Upper lobe of left lung (tissue), 6 donors: ENCODE data around the gene XRN2. TPM values are rescaled to one million over a fixed set of nuclear protein-coding genes. Genes with fewer than 3 reads are reported as not detected.

Experiments
- ATAC-seq, 2 donors: fragments of 200-7000 bp; cut with Tn5 transposase; one replicate each; pipeline ENCODE4 v1.9.1; 2022; ENCODE audit warnings: mild to moderate bottlenecking in 2 of 2, moderate library complexity in 2 of 2; ENCODE audit not compliant: low FRiP score in 2 of 2
- DNase-seq, 2 donors: peaks; one replicate each; pipeline ENCODE4 v3.0.0-alpha.2; 2019 to 2020
- H3K27ac ChIP-seq, 4 donors: fragments of 200-600 bp; sonication (generic); one replicate each; pipeline ENCODE4 v1.5.1; 2016 to 2019
- H3K27me3 ChIP-seq, 4 donors: fragments of 200-600 bp; sonication (generic); one replicate each; pipeline ENCODE4 v1.5.1; 2017 to 2019
- H3K36me3 ChIP-seq, 4 donors: fragments of 200-600 bp; sonication (generic); one replicate each; pipeline ENCODE4 v1.5.1; 2016 to 2019
- H3K4me1 ChIP-seq, 4 donors: fragments of 200-600 bp; sonication (generic); one replicate each; pipeline ENCODE4 v1.5.1; 2018 to 2019
- H3K4me3 ChIP-seq, 4 donors: fragments of 200-600 bp; sonication (generic); one replicate each; pipeline ENCODE4 v1.5.1; 2017 to 2019; ENCODE audit warnings: mild to moderate bottlenecking in 2 of 4, moderate library complexity in 1 of 4
- H3K9me3 ChIP-seq, 4 donors: fragments of 200-600 bp; sonication (generic); one replicate each; pipeline ENCODE4 v1.5.1; 2018 to 2019
- CTCF ChIP-seq, 6 experiments: fragments of 450-650 bp in 4 of 6; fragments of 200-600 bp in 2 of 6; sonication (generic) in 2 of 6; IDR thresholded peaks; one replicate each; pipeline ENCODE4 v1.5.1; 2016 to 2019; ENCODE audit warnings: antibody characterized with exemption in 6 of 6
- EP300 ChIP-seq, 4 donors: sonication (generic); formaldehyde crosslinking; IDR thresholded peaks; one replicate each; pipeline ENCODE4 v1.5.1; 2017; ENCODE audit warnings: antibody characterized with exemption in 4 of 4, control low read depth in 2 of 4
- POLR2A ChIP-seq, 4 donors: fragments of 450-650 bp; IDR thresholded peaks; one replicate each; pipeline ENCODE4 v1.5.1; 2016 to 2017; ENCODE audit warnings: antibody characterized with exemption in 4 of 4, mild to moderate bottlenecking in 2 of 4
- POLR2AphosphoS5 ChIP-seq, 2 donors: sonication (generic); formaldehyde crosslinking; IDR thresholded peaks; one replicate each; pipeline ENCODE4 v1.5.1; 2017; ENCODE audit warnings: antibody characterized with exemption in 2 of 2
- WGBS, 2 donors: methylation state at CpG; one replicate each; pipeline ENCODE4 v1.1.5; 2017 to 2018; 5-methylcytosine and 5-hydroxymethylcytosine counted together
- total RNA-seq, 6 donors: library from RNA; depleted of rRNA in 4 of 6; stranded (reverse); fragments of >200 nt in 4 of 6; gene quantifications; one replicate each; pipeline versions ENCODE4 v1.1.0 to v1.2.1, GENCODE V29; 2016 to 2021
- donor health status: DM: no; HTN: no; CAD: no; lungs with moderate emphysema.
- donor health status: DM: no; HTN: yes; CAD: no; lungs with severe emphysema.

Gene XRN2
- total RNA-seq, 6 donors from 2014 or later, result 38.3 to 70.5 (median 55.0) TPM

GRCh38 chr20:21308340-21308739 lies 5.2 kb downstream of the XRN2 start:
- Histone ChIP-seq H3K9me3 (no peaks in the 10 kb centered on the region), H3K4me1 (peaks cover 51 to 55% (median 52%) of the 10 kb centered on the region in 4 donors), H3K27me3 (no peaks in the 10 kb centered on the region), H3K36me3 (peaks cover 0 to 5% (median 0%) of the 10 kb centered on the region in 4 donors), H3K27ac (peak overlapping the region in 1 of 4 donors; percentile 11), H3K4me3 (no peak overlapping the region)
- no peak for ATAC-seq
- no peak for DNase-seq
- TF ChIP-seq CTCF (IDR thresholded peaks at IDR 0.05), result no peak
- no peak for TF ChIP-seq EP300 (IDR thresholded peaks at IDR 0.05)
- TF ChIP-seq POLR2A (IDR thresholded peaks at IDR 0.05), result no peak
- WGBS, 2 donors, result 91 to 95% methylated on average over 2 of the region's 2 CpGs

- H3K27me3 ChIP-seq, result no peaks in the 10 kb centered on the region
- peaks cover 0 to 5% (median 0%) of the 10 kb centered on the region in 4 donors for H3K36me3 ChIP-seq
- no peak for ATAC-seq
- H3K9me3 ChIP-seq, result no peaks in the 10 kb centered on the region
- H3K4me1 ChIP-seq, result peaks cover 50 to 60% (median 55%) of the 10 kb centered on the region in 4 donors
- H3K27ac ChIP-seq, result peak overlapping the region in 2 of 4 donors; percentile 45 to 72
- no peak overlapping the region for H3K4me3 ChIP-seq
- no peak for TF ChIP-seq CTCF (IDR thresholded peaks at IDR 0.05)
- TF ChIP-seq POLR2A (IDR thresholded peaks at IDR 0.05), result no peak
- TF ChIP-seq EP300 (IDR thresholded peaks at IDR 0.05), result no peak
- TF ChIP-seq POLR2AphosphoS5 (IDR thresholded peaks at IDR 0.05), result no peak
- DNase-seq, result no peak
- WGBS, 2 donors, result 36 to 38% methylated on average over 2 of the region's 2 CpGs
Observed at GRCh38 chr20:21309678-21310467, 6.7 kb downstream of the XRN2 start.

GRCh38 chr20:21312813-21313474 lies 9.8 kb downstream of the XRN2 start:
- peaks cover 55 to 62% (median 58%) of the 10 kb centered on the region in 4 donors for H3K4me1 ChIP-seq
- H3K27ac ChIP-seq, result no peak overlapping the region
- H3K36me3 ChIP-seq, result peaks cover 0 to 5% (median 0%) of the 10 kb centered on the region in 4 donors
- H3K27me3 ChIP-seq, result no peaks in the 10 kb centered on the region
- ATAC-seq (peak; percentile 42 to 76), DNase-seq (peak in 1 of 2 donors; percentile 67)
- peak in 1 of 2 donors; percentile 20 for TF ChIP-seq POLR2AphosphoS5 (IDR thresholded peaks at IDR 0.05)
- TF ChIP-seq POLR2A (IDR thresholded peaks at IDR 0.05), result no peak
- TF ChIP-seq EP300 (IDR thresholded peaks at IDR 0.05), result peak in 1 of 4 donors; percentile 61
- TF ChIP-seq CTCF (IDR thresholded peaks at IDR 0.05), result no peak
- no peaks in the 10 kb centered on the region for H3K9me3 ChIP-seq
- H3K4me3 ChIP-seq, result no peak overlapping the region
- WGBS, 2 donors, result 65 to 72% methylated on average over 10 of the region's 10 CpGs

GRCh38 chr20:21315138-21315537 lies 12.0 kb downstream of the XRN2 start:
- DNase-seq, result no peak
- Histone ChIP-seq H3K4me1 (peaks cover 47 to 65% (median 53%) of the 10 kb centered on the region in 4 donors), H3K4me3 (no peak overlapping the region), H3K27me3 (no peaks in the 10 kb centered on the region), H3K36me3 (no peaks in the 10 kb centered on the region), H3K27ac (peak overlapping the region in 1 of 4 donors; percentile 35), H3K9me3 (peaks cover 0 to 4% (median 1%) of the 10 kb centered on the region in 4 donors)
- TF ChIP-seq CTCF (IDR thresholded peaks at IDR 0.05), result no peak
- TF ChIP-seq EP300 (IDR thresholded peaks at IDR 0.05), result no peak
- no peak for TF ChIP-seq POLR2AphosphoS5 (IDR thresholded peaks at IDR 0.05)
- TF ChIP-seq POLR2A (IDR thresholded peaks at IDR 0.05), result no peak
- 64 to 80% methylated on average over 4 of the region's 4 CpGs for WGBS, 2 donors
- peak; percentile 40 to 79 for ATAC-seq
